Activated CD4-positive, alpha-beta T cell treated with anti-CD3 and anti-CD28 coated beads, Interleukin-2, Interleukin-4, amounts not matched to agents 100 ng/mL and 50 ng/mL, durations not matched to agents 16 hours and 8 hours (primary cell): ENCODE data around the gene DERA.
"Not testable (repeated sequence)": the region's sequence is repeated elsewhere in the genome, so short reads cannot be mapped to it uniquely, and the experiment has no call there.

Experiments used
- DNase-seq: peaks from one replicate; pipeline ENCODE4 v3.0.0-alpha.2; 2020; ENCODE audit warnings: low spot score

DERA gene

DNA sequence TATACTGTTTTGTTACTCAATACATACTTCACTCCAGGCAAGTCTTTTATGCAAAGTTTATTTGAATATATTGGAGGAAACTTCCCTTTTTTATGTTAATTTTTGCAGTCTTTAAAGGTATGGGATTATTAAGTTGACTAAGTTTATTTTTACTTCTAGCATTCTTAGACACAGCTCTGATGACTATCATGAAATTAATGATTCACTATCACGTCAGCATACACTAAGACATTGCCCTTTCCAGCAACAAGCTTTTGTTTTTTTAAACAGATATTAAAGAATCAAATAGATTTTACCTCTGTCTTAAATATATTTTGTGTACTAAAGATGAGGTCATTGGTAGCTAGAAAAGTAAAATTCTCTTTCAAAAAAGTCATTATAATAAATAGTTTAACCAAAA lies 52.1 kb downstream of the DERA start:
- no peak for DNase-seq

DNA sequence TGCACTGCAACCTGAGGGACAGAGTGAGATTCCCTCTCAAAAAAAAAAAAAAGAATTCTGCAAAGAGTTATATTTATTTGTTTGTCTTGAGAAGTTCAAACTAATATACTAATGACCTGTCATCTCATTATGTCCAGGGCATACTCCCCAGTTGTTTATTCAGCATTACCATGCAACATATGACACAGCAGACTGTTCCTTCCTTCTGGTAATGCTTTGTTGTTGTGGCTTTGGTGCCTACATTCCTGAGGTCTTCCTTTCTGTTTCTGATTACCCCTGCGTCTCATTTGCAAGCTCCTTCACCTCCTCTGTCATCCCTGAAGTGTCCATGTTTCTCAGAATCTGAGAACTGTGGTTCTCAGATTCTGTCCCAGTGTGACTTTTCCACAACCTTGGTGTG lies 55.3 kb downstream of the DERA start:
- no peak for DNase-seq

DNA sequence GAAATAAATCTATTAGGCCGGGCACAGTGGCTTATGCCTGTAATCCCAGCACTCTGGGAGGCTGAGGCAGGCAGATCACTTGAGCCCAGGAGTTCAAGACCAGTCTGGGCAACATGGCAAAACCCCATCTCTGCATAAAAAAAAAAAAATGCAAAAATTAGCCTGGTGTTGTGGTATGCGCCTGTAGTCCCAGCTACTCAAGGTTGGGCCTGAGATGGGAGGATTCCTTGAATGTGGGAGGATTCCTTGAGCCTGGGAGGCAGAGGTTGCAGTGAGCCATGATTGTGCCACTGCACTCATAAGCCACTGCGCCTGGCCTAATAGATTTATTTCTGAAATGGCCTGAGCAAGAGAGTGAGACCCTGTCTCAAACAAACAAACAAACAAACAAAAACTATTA lies 55.9 kb downstream of the DERA start:
- not testable (repeated sequence) for DNase-seq

DNA sequence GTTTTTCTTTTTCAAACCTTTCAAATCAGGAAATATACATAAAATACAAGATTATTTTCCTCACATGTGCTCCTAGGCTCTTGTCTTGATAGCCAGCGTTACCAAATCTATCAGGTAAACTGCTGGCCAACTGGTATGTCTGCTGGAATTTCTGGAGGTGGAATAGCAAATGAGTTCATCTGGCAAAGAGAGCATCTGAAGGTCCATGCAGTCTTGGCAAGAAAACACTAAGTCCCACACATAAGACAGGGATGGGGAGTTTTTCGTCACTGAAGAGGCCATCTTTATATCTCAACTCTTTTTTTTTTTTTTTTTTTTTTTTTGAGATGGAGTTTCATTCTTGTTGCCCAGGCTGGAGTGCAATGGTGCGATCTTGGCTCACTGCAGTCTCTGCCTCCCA lies 60.1 kb downstream of the DERA start:
- no peak for DNase-seq

- no peak for DNase-seq
Observed at GRCh38 chr12:15972894-15973293, 61.8 kb downstream of the DERA start.

GRCh38 chr12:15977999-15978951 lies 67.1 kb downstream of the DERA start:
- no peak for DNase-seq

DNA sequence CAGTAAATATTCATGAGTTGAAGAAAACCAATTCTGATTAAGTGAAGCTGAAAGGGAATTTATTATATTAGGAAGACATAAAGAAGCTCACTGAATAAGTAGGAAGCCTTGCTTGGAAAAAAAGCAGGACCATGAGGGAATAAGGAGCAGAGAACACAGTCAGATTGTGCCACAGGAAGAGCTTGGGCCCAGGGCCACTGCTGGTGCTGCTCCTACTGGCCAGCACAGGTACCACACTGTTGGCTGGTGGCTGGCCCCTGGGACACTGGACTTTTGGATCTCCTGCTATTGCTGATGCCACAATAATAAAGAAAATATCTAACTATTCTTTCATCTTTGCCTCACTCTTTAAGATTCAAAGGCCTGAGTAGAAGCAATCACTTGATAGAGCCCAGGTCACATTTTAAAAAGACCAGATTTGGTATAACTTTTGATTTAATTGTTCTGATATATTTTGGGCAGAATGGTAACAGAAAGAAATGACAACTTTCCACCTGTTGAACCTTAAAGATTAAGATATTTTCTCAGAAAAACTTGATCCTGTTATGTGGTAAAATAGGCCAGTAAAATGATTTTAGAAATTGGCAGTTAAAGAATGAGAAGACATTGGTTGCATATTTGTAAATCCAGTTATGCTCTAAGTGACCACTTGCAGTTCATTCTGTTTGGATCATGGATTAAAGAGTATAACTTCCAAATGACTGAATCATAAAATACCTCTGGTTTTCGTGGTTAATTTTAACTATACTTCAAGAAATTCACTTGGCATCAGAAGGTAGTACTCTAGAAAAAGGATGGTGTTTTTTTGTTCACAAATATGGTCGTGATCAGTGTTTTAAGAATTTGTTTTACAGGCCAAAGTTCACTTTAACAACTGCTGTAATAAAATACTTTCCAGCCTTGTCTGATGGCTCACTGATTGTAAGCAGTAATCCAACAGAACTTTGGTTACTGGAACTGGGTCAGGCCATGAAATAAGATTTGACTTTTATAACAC lies 68.3 kb downstream of the DERA start:
- DNase-seq = no peak

DNA sequence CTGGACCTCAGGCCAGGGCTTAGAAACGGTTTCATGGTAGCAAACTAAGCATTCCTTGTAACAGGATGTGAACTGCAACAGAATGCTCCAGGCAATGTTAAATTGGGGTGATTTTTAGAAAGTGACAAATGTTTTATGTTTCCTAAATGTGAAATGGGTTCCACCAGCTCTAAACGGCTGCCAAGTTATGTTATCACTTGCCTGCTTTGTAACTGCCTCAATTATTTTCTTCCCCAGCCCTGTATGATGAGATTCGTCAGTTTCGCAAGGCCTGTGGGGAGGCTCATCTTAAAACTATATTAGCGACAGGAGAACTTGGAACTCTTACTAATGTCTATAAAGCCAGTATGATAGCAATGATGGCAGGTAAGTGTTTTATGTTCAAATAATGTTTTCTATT lies 70.9 kb downstream of the DERA start:
- no peak for DNase-seq

DNA sequence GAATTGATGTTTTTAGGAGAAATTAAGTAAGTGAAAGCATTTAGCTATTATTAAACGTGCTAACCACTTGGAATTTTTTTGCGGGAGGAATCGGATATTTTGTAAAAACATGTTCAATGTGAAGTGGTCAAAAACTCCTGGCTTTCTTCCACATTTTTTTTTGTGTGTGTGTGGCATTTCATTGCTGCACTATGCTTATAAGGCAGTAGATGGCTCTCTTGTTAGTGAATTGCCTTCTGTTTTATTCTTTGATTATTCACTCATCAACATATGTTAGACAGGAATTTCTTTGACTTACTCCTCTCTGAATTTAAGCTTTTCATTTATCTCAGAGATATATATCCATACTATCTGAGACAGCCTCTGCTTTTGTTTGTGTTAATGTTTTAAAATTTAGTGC lies 71.3 kb downstream of the DERA start:
- DNase-seq = no peak

DNA sequence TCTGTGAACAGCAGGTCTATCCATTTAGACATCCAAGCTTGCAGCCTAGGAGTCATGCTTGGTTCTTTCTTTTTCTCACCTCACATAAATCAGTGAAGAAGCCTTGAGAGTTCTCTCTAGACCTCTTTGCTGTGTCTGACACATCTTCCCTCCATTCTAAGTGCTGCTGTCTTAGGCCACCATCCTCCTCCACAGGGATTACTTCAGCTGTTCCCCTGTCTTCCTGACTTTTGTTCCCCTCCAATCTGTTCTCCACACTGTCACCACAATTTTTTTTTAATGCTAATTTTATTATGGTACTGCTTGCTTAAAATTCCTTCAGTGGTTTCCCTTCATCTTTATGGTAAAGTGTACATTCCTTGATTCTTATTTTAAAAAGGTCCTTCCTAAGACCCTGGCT lies 71.8 kb downstream of the DERA start:
- no peak for DNase-seq

DNA sequence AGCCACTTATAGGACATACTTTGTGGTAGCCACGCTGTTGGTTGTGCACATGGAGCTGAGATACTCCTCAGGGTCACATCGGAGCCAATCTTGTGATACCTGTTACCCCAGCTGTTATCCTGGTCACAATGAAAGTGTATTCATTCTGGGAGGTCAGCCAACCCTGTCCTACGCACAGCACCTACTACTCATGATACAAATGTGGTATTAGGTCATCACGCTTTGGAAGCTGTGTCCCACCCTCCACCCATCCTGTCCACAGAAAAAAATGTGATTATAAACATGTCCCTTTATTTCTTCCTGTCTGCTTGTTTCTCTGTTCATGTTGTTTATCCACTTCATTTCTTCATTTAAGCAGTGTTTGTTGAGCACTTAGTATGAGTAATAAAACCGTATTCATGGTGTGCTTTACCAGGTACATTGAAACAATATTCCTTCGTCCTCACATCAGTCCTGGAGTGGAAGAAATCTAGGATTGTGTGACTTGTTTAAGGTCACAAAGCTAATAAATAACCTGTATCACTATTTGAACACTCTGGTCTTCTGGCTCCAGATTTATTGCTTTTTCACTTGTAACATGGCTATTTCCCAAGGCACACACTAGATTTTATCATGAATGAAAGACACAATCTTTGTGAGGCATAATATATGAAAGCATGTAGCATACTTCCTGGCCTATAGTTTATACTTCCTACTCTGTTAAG lies 73.1 kb downstream of the DERA start:
- no peak for DNase-seq

DNA sequence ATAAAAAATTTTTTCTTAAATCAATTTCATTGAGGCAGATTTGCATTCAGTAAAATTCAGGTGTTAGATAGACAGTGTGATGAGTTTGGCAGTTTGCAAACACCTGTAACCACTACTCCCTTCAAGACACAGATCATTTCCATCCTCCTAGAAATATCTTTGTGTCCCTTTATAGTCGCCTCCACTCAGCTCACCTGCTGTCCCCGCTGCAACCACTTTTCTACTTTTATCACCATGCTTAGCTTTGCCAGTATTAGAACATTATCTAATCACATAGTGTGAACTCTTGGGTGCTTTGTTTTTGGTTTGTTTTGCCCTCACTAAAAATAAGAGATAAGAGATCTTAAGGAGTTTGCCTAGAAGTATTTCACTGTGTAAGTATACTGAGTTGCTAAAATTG lies 73.8 kb downstream of the DERA start:
- no peak for DNase-seq

GRCh38 chr12:15987696-15988095 lies 76.6 kb downstream of the DERA start:
- no peak for DNase-seq

DNA sequence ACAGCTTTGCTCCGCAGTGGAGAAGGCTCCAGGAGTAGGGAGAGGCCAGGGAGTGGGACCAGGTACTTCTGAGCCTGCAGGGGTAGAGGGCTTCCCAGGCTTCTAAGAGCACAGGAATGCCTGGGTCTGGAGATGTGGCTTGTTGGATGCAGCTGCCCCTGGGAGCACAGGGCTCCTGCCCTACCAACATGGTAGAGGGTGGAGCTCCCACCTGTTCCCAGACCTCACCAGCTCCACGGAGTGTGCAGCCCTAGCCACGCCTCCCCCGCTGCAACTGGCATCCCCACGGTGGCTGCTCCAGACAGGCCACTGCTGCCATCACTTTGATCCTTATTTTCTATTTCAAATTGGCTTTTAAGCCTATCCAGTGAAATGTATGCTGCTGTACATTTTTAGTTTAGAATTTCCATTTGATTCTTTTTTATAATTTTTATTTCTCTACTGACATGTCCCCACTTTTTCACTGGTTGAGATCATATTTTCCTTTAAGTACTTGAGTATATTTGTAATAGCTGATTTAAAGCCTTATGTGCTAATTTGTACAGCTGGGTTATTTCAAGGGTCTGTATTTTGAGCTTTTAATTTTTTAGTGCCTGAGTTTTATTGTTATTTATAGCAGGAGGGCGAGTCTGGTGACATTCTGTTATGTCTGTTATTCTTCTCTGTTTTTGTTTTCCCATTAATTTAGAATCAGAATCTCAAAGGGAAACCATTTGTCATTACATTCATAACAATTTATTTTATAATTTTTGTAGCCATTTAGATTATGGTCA lies 78.0 kb downstream of the DERA start:
- no peak for DNase-seq

GRCh38 chr12:15995801-15996200 lies 84.7 kb downstream of the DERA start:
- DNase-seq = no peak

DNA sequence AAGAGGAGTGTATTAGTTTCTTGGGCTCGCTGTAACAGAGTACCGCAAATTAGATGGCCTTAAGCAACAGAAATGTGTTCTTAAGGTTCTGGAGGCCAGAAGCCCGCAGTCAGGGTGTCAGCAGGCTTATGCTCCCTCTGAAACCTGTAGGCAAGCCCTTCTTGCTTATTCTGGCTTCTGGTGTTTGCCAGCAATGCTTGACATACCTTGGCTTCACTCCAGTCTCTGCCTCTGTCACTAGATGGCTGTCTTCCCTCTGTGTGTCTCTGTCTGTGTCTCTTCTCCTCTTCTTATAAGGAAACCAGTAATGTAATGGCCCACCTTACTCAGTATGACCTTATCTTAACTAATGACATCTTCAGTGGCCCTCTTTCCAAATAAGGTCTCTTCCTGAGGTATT lies 85.1 kb downstream of the DERA start:
- DNase-seq = no peak

- no peak for DNase-seq
Observed at GRCh38 chr12:15996948-15997347, 85.8 kb downstream of the DERA start.

DNA sequence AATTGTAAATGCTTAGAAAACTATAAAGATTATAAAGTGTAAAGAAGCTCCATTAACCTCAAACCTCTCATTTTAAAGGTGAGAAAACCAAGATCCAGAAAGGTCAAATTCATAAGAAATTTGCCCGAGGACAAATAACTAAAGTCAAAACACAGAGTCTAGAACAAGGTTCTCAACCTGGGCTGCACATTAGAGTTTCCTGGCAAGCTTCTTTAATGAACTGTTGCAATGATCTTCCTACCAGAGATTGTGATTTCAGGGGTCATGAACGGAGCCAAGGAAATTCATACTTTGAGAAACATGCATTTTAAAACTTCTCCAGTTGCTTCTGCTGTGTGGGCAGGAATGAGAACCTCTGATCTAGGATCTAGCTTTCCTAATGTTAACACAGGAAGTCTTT lies 86.8 kb downstream of the DERA start:
- no peak for DNase-seq

- DNase-seq = no peak
Observed at GRCh38 chr12:16002880-16003279, 91.7 kb downstream of the DERA start.

DNA sequence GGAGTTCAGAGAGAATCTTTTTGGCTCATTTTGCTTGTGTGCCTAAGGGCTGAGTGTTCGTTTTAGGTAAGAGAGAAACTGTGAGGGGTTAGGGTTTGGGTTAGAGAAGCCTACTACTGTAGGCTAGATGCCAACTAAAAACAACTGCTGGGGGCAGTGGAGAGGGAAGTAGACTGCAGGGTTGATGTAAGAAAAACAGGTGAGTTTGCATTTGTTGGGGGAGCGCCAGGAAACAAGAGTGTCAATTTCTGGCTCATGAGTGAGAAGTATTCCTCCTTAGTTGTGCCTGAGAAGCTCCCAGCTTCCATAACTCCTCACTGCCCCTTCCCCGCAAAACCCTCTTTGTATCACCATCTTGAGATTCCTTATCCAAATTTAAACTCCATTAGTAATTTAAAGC lies 92.3 kb downstream of the DERA start:
- DNase-seq = no peak

DNA sequence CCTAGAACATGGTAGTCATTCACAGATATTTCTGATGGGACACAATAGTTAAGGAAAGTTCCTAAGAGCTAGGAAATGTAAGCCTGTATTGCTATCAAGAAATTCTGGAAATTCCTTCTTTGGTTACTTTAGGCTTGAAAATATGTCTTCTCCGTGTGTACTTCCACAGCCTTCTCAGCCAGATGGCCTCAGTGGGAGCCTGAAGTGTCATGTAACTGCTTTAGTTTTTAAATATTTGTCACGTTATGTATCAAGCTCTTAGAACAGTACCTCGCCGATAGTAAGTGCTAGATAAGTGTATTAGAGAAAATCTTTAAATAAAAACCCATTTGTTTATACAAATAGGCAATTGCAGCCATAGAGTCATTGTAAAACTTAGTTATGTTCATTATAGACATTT lies 95.6 kb downstream of the DERA start:
- DNase-seq = no peak
